ENCODE data around the gene CTNNA3. TPM values are rescaled to one million over a fixed set of nuclear protein-coding genes. Genes with fewer than 3 reads are reported as not detected.
A peak's percentile ranks its signal among the peaks of the same experiment; 100 is the strongest.

CTNNA3 gene
- total RNA-seq, 1 donor from 2014 or later = not detected

GRCh38 chr10:66927251-66927935 is 768.6 kb downstream of the CTNNA3 start:
- Mint-ChIP-seq H3K4me3 (ENCODE audit: low read depth) (no peak overlapping the region), H3K4me1 (ENCODE audit: low read depth) (peaks cover 4% of the 10 kb centered on the region), H3K36me3 (ENCODE audit: low read depth) (no peaks in the 10 kb centered on the region), H3K27ac (no peak overlapping the region), H3K27me3 (ENCODE audit: low read depth) (peaks cover 39% of the 10 kb centered on the region), H3K9me3 (no peaks in the 10 kb centered on the region)
- intact Hi-C loops (cut with micrococcal nuclease) = loop anchor here (5.0 kb wide), 2 partner anchors 595 to 745 kb away; no protein-coding TSS in a partner anchor
- DNase-seq (ENCODE audit: low spot score) = no peak

GRCh38 chr10:66926841-66927240 is 769.2 kb downstream of the CTNNA3 start:
- no peak overlapping the region for H3K4me3 Mint-ChIP-seq (ENCODE audit: low read depth)
- intact Hi-C loops (cut with micrococcal nuclease) = loop anchor here (5.0 kb wide), 2 partner anchors 595 to 745 kb away; no protein-coding TSS in a partner anchor
- H3K9me3 Mint-ChIP-seq = no peaks in the 10 kb centered on the region
- H3K4me1 Mint-ChIP-seq (ENCODE audit: low read depth) = peaks cover 4% of the 10 kb centered on the region
- H3K36me3 Mint-ChIP-seq (ENCODE audit: low read depth) = no peaks in the 10 kb centered on the region
- H3K27ac Mint-ChIP-seq = no peak overlapping the region
- DNase-seq (ENCODE audit: low spot score) = no peak
- H3K27me3 Mint-ChIP-seq (ENCODE audit: low read depth) = peaks cover 39% of the 10 kb centered on the region

- Mint-ChIP-seq H3K4me1 (ENCODE audit: low read depth) (peaks cover 4% of the 10 kb centered on the region), H3K4me3 (ENCODE audit: low read depth) (no peak within 1 kb of the TSS), H3K36me3 (ENCODE audit: low read depth) (no peaks in the 10 kb centered on the region), H3K9me3 (no peaks in the 10 kb centered on the region), H3K27ac (no peak within 1 kb of the TSS), H3K27me3 (ENCODE audit: low read depth) (peaks cover 39% of the 10 kb centered on the region)
- intact Hi-C loops (cut with micrococcal nuclease) = loop anchor here (5.0 kb wide), 2 partner anchors 596 to 744 kb away; no protein-coding TSS in a partner anchor
- peak; percentile 9 for DNase-seq (ENCODE audit: low spot score)
Measured at GRCh38 chr10:66925896-66926715, 769.9 kb downstream of the CTNNA3 start, which contains the start of gene LRRTM3. LRRTM3 (plus strand) TSS chr10:66926036.

GRCh38 chr10:66925373-66925772 is 770.6 kb downstream of the CTNNA3 start:
- Mint-ChIP-seq H3K4me3 (ENCODE audit: low read depth) (no peak overlapping the region), H3K9me3 (no peaks in the 10 kb centered on the region), H3K27ac (no peak overlapping the region), H3K36me3 (ENCODE audit: low read depth) (no peaks in the 10 kb centered on the region), H3K27me3 (ENCODE audit: low read depth) (peaks cover 39% of the 10 kb centered on the region), H3K4me1 (ENCODE audit: low read depth) (peaks cover 4% of the 10 kb centered on the region)
- intact Hi-C loops (cut with micrococcal nuclease) = loop anchor here (5.0 kb wide), 2 partner anchors 597 to 743 kb away; no protein-coding TSS in a partner anchor
- DNase-seq (ENCODE audit: low spot score) = no peak

GRCh38 chr10:66924674-66925345 is 771.2 kb downstream of the CTNNA3 start:
- Mint-ChIP-seq H3K36me3 (ENCODE audit: low read depth) (no peaks in the 10 kb centered on the region), H3K4me1 (ENCODE audit: low read depth) (peaks cover 4% of the 10 kb centered on the region), H3K27ac (no peak overlapping the region), H3K27me3 (ENCODE audit: low read depth) (peaks cover 38% of the 10 kb centered on the region), H3K4me3 (ENCODE audit: low read depth) (no peak overlapping the region), H3K9me3 (no peaks in the 10 kb centered on the region)
- intact Hi-C loops (cut with micrococcal nuclease) = loop anchor here (5.0 kb wide), 2 partner anchors 597 to 743 kb away; no protein-coding TSS in a partner anchor
- DNase-seq (ENCODE audit: low spot score) = no peak

- Mint-ChIP-seq H3K4me1 (ENCODE audit: low read depth) (no peaks in the 10 kb centered on the region), H3K27me3 (ENCODE audit: low read depth) (no peaks in the 10 kb centered on the region), H3K4me3 (ENCODE audit: low read depth) (no peak overlapping the region), H3K27ac (no peak overlapping the region), H3K9me3 (no peaks in the 10 kb centered on the region), H3K36me3 (ENCODE audit: low read depth) (no peaks in the 10 kb centered on the region)
- intact Hi-C loops (cut with micrococcal nuclease) = no loop called here
- DNase-seq (ENCODE audit: low spot score) = no peak
Measured at GRCh38 chr10:66919248-66919647, 776.7 kb downstream of the CTNNA3 start.

- Mint-ChIP-seq H3K36me3 (ENCODE audit: low read depth) (no peaks in the 10 kb centered on the region), H3K27ac (no peak overlapping the region), H3K27me3 (ENCODE audit: low read depth) (no peaks in the 10 kb centered on the region), H3K4me3 (ENCODE audit: low read depth) (no peak overlapping the region), H3K4me1 (ENCODE audit: low read depth) (no peaks in the 10 kb centered on the region), H3K9me3 (no peaks in the 10 kb centered on the region)
- intact Hi-C loops (cut with micrococcal nuclease) = no loop called here
- no peak for DNase-seq (ENCODE audit: low spot score)
Measured at GRCh38 chr10:66917104-66917503, 778.9 kb downstream of the CTNNA3 start.

GRCh38 chr10:66916030-66916429 is 780.0 kb downstream of the CTNNA3 start:
- intact Hi-C loops (cut with micrococcal nuclease) = no loop called here
- H3K4me3 Mint-ChIP-seq (ENCODE audit: low read depth) = no peak overlapping the region
- H3K27me3 Mint-ChIP-seq (ENCODE audit: low read depth) = no peaks in the 10 kb centered on the region
- no peaks in the 10 kb centered on the region for H3K36me3 Mint-ChIP-seq (ENCODE audit: low read depth)
- no peaks in the 10 kb centered on the region for H3K9me3 Mint-ChIP-seq
- H3K27ac Mint-ChIP-seq = no peak overlapping the region
- no peaks in the 10 kb centered on the region for H3K4me1 Mint-ChIP-seq (ENCODE audit: low read depth)
- DNase-seq (ENCODE audit: low spot score) = no peak

GRCh38 chr10:66910671-66911070 is 785.3 kb downstream of the CTNNA3 start:
- DNase-seq (ENCODE audit: low spot score) = no peak
- no peaks in the 10 kb centered on the region for H3K4me1 Mint-ChIP-seq (ENCODE audit: low read depth)
- intact Hi-C loops (cut with micrococcal nuclease) = no loop called here
- H3K36me3 Mint-ChIP-seq (ENCODE audit: low read depth) = no peaks in the 10 kb centered on the region
- no peaks in the 10 kb centered on the region for H3K9me3 Mint-ChIP-seq
- no peak overlapping the region for H3K27ac Mint-ChIP-seq
- H3K4me3 Mint-ChIP-seq (ENCODE audit: low read depth) = no peak overlapping the region
- no peaks in the 10 kb centered on the region for H3K27me3 Mint-ChIP-seq (ENCODE audit: low read depth)

- H3K4me3 Mint-ChIP-seq (ENCODE audit: low read depth) = no peak overlapping the region
- H3K27ac Mint-ChIP-seq = no peak overlapping the region
- peaks cover under 1% of the 10 kb centered on the region for H3K9me3 Mint-ChIP-seq
- no peaks in the 10 kb centered on the region for H3K36me3 Mint-ChIP-seq (ENCODE audit: low read depth)
- H3K4me1 Mint-ChIP-seq (ENCODE audit: low read depth) = no peaks in the 10 kb centered on the region
- H3K27me3 Mint-ChIP-seq (ENCODE audit: low read depth) = no peaks in the 10 kb centered on the region
- intact Hi-C loops (cut with micrococcal nuclease) = no loop called here
- no peak for DNase-seq (ENCODE audit: low spot score)
Measured at GRCh38 chr10:66892871-66893270, 803.1 kb downstream of the CTNNA3 start.

GRCh38 chr10:66888237-66888636 is 807.8 kb downstream of the CTNNA3 start:
- DNase-seq (ENCODE audit: low spot score) = no peak
- Mint-ChIP-seq H3K27me3 (ENCODE audit: low read depth) (no peaks in the 10 kb centered on the region), H3K4me3 (ENCODE audit: low read depth) (no peak overlapping the region), H3K4me1 (ENCODE audit: low read depth) (no peaks in the 10 kb centered on the region), H3K27ac (no peak overlapping the region), H3K36me3 (ENCODE audit: low read depth) (no peaks in the 10 kb centered on the region), H3K9me3 (no peaks in the 10 kb centered on the region)
- intact Hi-C loops (cut with micrococcal nuclease) = no loop called here

GRCh38 chr10:66886848-66887247 is 809.1 kb downstream of the CTNNA3 start:
- H3K36me3 Mint-ChIP-seq (ENCODE audit: low read depth) = no peaks in the 10 kb centered on the region
- H3K9me3 Mint-ChIP-seq = no peaks in the 10 kb centered on the region
- no peak overlapping the region for H3K27ac Mint-ChIP-seq

More at GRCh38 chr10:66886848-66887247, 809.1 kb downstream of the CTNNA3 start:
- H3K4me1 Mint-ChIP-seq (ENCODE audit: low read depth) = no peaks in the 10 kb centered on the region
- no peak for DNase-seq (ENCODE audit: low spot score)
- H3K4me3 Mint-ChIP-seq (ENCODE audit: low read depth) = no peak overlapping the region
- no peaks in the 10 kb centered on the region for H3K27me3 Mint-ChIP-seq (ENCODE audit: low read depth)
- intact Hi-C loops (cut with micrococcal nuclease) = no loop called here
